SU-DHL-6 (cell line): ENCODE results near the gene CNKSR3.

Source experiments
- CTCF ChIP-seq: fragments of 200-600 bp; sonication (generic); IDR thresholded peaks from one replicate; pipeline ENCODE4 v1.5.1; 2017; ENCODE audit warnings: antibody characterized with exemption, mild to moderate bottlenecking, low read length, moderate library complexity; ENCODE audit not compliant: insufficient read depth, poor library complexity, severe bottlenecking
- EZH2phosphoT487 ChIP-seq: fragments of 200-600 bp; sonication (generic), shearing (Covaris generic); conservative IDR thresholded peaks from 2 replicates; pipeline ENCODE4 v1.6.1; 2018; ENCODE audit warnings: mild to moderate bottlenecking, antibody characterized with exemption, low read length, moderate library complexity, mixed read lengths

- TF ChIP-seq CTCF (no peak), EZH2phosphoT487 (no peak)
Observed at GRCh38 chr6:154457881-154458284, 52.6 kb downstream of the CNKSR3 start.
